VCaP (cell line): ENCODE measurements around the gene GPHB5.

Source experiments
- H3K27ac ChIP-seq: fragments of 450-650 bp; 2 replicates; pipeline ENCODE4 v1.5.1; 2017
- CTCF ChIP-seq: fragments of 450-650 bp; conservative IDR thresholded peaks from 2 replicates; pipeline ENCODE4 v1.5.1; 2017; ENCODE audit warnings: mild to moderate bottlenecking, moderate library complexity

GPHB5 gene

GRCh38 chr14:63277591-63278183 is 41.0 kb downstream of the GPHB5 start:
- TF ChIP-seq CTCF, result no peak

GRCh38 chr14:63276492-63277342 is 42.0 kb downstream of the GPHB5 start:
- TF ChIP-seq CTCF, result peak; percentile 83

More at GRCh38 chr14:63277591-63278183, 41.0 kb downstream of the GPHB5 start:
- peak overlapping the region; percentile 38; the same call in 1 of the 2 replicates for H3K27ac ChIP-seq

GRCh38 chr14:63276016-63276415 is 42.7 kb downstream of the GPHB5 start:
- H3K27ac ChIP-seq, result no peak overlapping the region
- TF ChIP-seq CTCF, result no peak

More at GRCh38 chr14:63276492-63277342, 42.0 kb downstream of the GPHB5 start:
- peak overlapping the region; percentile 38; the same call in 1 of the 2 replicates for H3K27ac ChIP-seq

- TF ChIP-seq CTCF, result no peak
- no peak overlapping the region for H3K27ac ChIP-seq
Measured at GRCh38 chr14:63275611-63276010, 43.1 kb downstream of the GPHB5 start.

GRCh38 chr14:63273717-63274655 is 44.7 kb downstream of the GPHB5 start:
- H3K27ac ChIP-seq, result no peak overlapping the region
- no peak for TF ChIP-seq CTCF

- no peak for TF ChIP-seq CTCF
- H3K27ac ChIP-seq, result no peak overlapping the region
Measured at GRCh38 chr14:63273129-63273528, 45.6 kb downstream of the GPHB5 start.
